ENCODE measurements around the gene UGT2A2. TPM values are rescaled to one million over a fixed set of nuclear protein-coding genes. Genes with fewer than 3 reads are reported as not detected.

The UGT2A2 gene
- total RNA-seq, 1 donor from 2014 or later: not detected

GRCh38 chr4:69642961-69643360 lies 3.5 kb upstream of the UGT2A2 start:
- no peaks in the 10 kb centered on the region for H3K4me1 Mint-ChIP-seq
- H3F3A ChIP-seq (ENCODE audit: low read depth): no peaks in the 10 kb centered on the region
- no peak overlapping the region for H3K4me3 Mint-ChIP-seq
- no peaks in the 10 kb centered on the region for H4K20me1 ChIP-seq (ENCODE audit: low read depth)
- H3K4me1 ChIP-seq: no peaks in the 10 kb centered on the region
- no peak overlapping the region for H2AFZ ChIP-seq (replicated peaks)
- H3K79me2 ChIP-seq (ENCODE audit: low read depth): no peaks in the 10 kb centered on the region
- no peaks in the 10 kb centered on the region for H3K36me3 ChIP-seq
- H3K9me3 Mint-ChIP-seq: no peaks in the 10 kb centered on the region
- no peaks in the 10 kb centered on the region for H3K9me3 ChIP-seq (ENCODE audit: low read depth)
- no peak for DNase-seq (ENCODE audit: low spot score)
- no peak overlapping the region for H3K9ac ChIP-seq
- TF ChIP-seq EZH2 (IDR thresholded peaks at IDR 0.05): no peak
- no peak for TF ChIP-seq CTCF (IDR thresholded peaks at IDR 0.05)
- TF ChIP-seq EZH2phosphoT487 (IDR thresholded peaks at IDR 0.05): no peak
- no peaks in the 10 kb centered on the region for H3K36me3 Mint-ChIP-seq
- H3K27ac Mint-ChIP-seq: no peak overlapping the region
- H3K4me3 ChIP-seq: no peak overlapping the region
- H3K27ac ChIP-seq: no peak overlapping the region
- H3K27me3 Mint-ChIP-seq (ENCODE audit: insufficient read depth, low read depth): no peaks in the 10 kb centered on the region
- no peaks in the 10 kb centered on the region for H3K27me3 ChIP-seq
- no peak overlapping the region for H3K4me2 ChIP-seq

- H3K9me3 Mint-ChIP-seq: no peaks in the 10 kb centered on the region
- no peak for DNase-seq (ENCODE audit: low spot score)
Measured at GRCh38 chr4:69640289-69640688, 847 bp upstream of the UGT2A2 start.

GRCh38 chr4:69617083-69617694 lies 22.3 kb downstream of the UGT2A2 start:
- no peaks in the 10 kb centered on the region for H3K27me3 Mint-ChIP-seq (ENCODE audit: insufficient read depth, low read depth)
- Histone ChIP-seq H3K4me3 (no peak overlapping the region), H3K36me3 (no peaks in the 10 kb centered on the region), H3F3A (ENCODE audit: low read depth) (no peaks in the 10 kb centered on the region), H3K4me2 (no peak overlapping the region), H3K79me2 (ENCODE audit: low read depth) (no peaks in the 10 kb centered on the region), H3K27ac (no peak overlapping the region), H3K27me3 (no peaks in the 10 kb centered on the region), H3K9ac (no peak overlapping the region), H4K20me1 (ENCODE audit: low read depth) (no peaks in the 10 kb centered on the region), H3K9me3 (ENCODE audit: low read depth) (no peaks in the 10 kb centered on the region), H2AFZ (replicated peaks) (no peak overlapping the region), H3K4me1 (no peaks in the 10 kb centered on the region)
- H3K9me3 Mint-ChIP-seq: peaks cover 10% of the 10 kb centered on the region
- no peak overlapping the region for H3K27ac Mint-ChIP-seq
- no peaks in the 10 kb centered on the region for H3K36me3 Mint-ChIP-seq
- TF ChIP-seq EZH2phosphoT487 (IDR thresholded peaks at IDR 0.05) (no peak), CTCF (IDR thresholded peaks at IDR 0.05) (peak; percentile 81)
- peak; percentile 65 for DNase-seq (ENCODE audit: low spot score)
- no peak overlapping the region for H3K4me3 Mint-ChIP-seq
- H3K4me1 Mint-ChIP-seq: no peaks in the 10 kb centered on the region

More at GRCh38 chr4:69640289-69640688, 847 bp upstream of the UGT2A2 start:
- H3K4me1 ChIP-seq: no peaks in the 10 kb centered on the region
- no peak overlapping the region for H3K27ac ChIP-seq
- no peak overlapping the region for H3K9ac ChIP-seq
- no peak for TF ChIP-seq EZH2 (IDR thresholded peaks at IDR 0.05)
- TF ChIP-seq CTCF (IDR thresholded peaks at IDR 0.05): no peak
- TF ChIP-seq EZH2phosphoT487 (IDR thresholded peaks at IDR 0.05): no peak
- Mint-ChIP-seq H3K4me3 (no peak overlapping the region), H3K4me1 (no peaks in the 10 kb centered on the region), H3K27ac (no peak overlapping the region), H3K36me3 (no peaks in the 10 kb centered on the region), H3K27me3 (ENCODE audit: insufficient read depth, low read depth) (no peaks in the 10 kb centered on the region)
- no peaks in the 10 kb centered on the region for H3F3A ChIP-seq (ENCODE audit: low read depth)
- H3K4me3 ChIP-seq: no peak overlapping the region
- H3K9me3 ChIP-seq (ENCODE audit: low read depth): no peaks in the 10 kb centered on the region
- no peaks in the 10 kb centered on the region for H3K79me2 ChIP-seq (ENCODE audit: low read depth)
- no peaks in the 10 kb centered on the region for H3K27me3 ChIP-seq
- no peaks in the 10 kb centered on the region for H4K20me1 ChIP-seq (ENCODE audit: low read depth)
- H3K4me2 ChIP-seq: no peak overlapping the region
- H2AFZ ChIP-seq (replicated peaks): no peak overlapping the region
- H3K36me3 ChIP-seq: no peaks in the 10 kb centered on the region
